Endothelial cell of umbilical vein (primary cell): ENCODE measurements around the gene FAM193B. TPM values are rescaled to one million over a fixed set of nuclear protein-coding genes. Genes with fewer than 3 reads are reported as not detected.

ENCODE experiments used
- BruUV-seq: library from RNA; stranded (reverse); fragments of 400-500 nt; replicated peaks from 2 replicates; lab custom pipeline; 2021; lab: Mats Ljungman, UMichigan
- CTCF ChIA-PET: fragments of 300-600, 350-600 bp; sonication (Branson Sonifier 250); formaldehyde crosslinking; loops from one replicate; lab custom pipeline; 2021; ENCODE audit warnings: antibody characterized with exemption, inconsistent platforms; lab: Charles Lee
- POLR2A ChIA-PET: fragments of 300-600, 350-600 bp; sonication (Branson Sonifier 250); formaldehyde crosslinking; loops from one replicate; lab custom pipeline; 2021; ENCODE audit warnings: antibody characterized with exemption, inconsistent platforms; lab: Charles Lee
- DNase-seq: peaks from one replicate; pipeline ENCODE4 v3.0.0-alpha.2; 2011; ENCODE audit warnings: low read depth, low spot score
- FAIRE-seq: peaks from 2 replicates; lab custom pipeline; 2011; peaks lifted over from hg19 to GRCh38; lab: Jason Lieb, UNC
- H2AFZ ChIP-seq: 2 replicates; pipeline ENCODE4 v1.6.0; 2012; ENCODE audit warnings: low read depth, low read length, control low read depth, inconsistent platforms
- H3K27ac ChIP-seq: 2 replicates; pipeline ENCODE4 v1.5.1; 2011; ENCODE audit warnings: low read depth, mild to moderate bottlenecking, control low read depth, low read length, moderate library complexity; ENCODE audit not compliant: insufficient read depth
- H3K27me3 ChIP-seq, 2 experiments: 2 replicates each; pipeline versions ENCODE4 v1.6.0 to v1.6.1; 2011; ENCODE audit warnings: low read length in 2 of 2, mixed read lengths in 1 of 2; ENCODE audit not compliant: control insufficient read depth in 2 of 2, insufficient read depth in 2 of 2
- H3K36me3 ChIP-seq, 2 experiments: 2 replicates in 1 of 2; 3 replicates in 1 of 2; pipeline ENCODE4 v1.5.1; 2011; ENCODE audit warnings: low read length in 2 of 2, mild to moderate bottlenecking in 1 of 2, moderate library complexity in 1 of 2; ENCODE audit not compliant: control insufficient read depth in 2 of 2, insufficient read depth in 2 of 2; ENCODE audit errors: extremely low read depth in 1 of 2
- H3K4me1 ChIP-seq: 3 replicates; pipeline ENCODE4 v1.5.1; 2011; ENCODE audit warnings: mild to moderate bottlenecking, low read length; ENCODE audit not compliant: control insufficient read depth, insufficient read depth; ENCODE audit errors: extremely low read depth
- H3K4me2 ChIP-seq: 2 replicates; pipeline ENCODE4 v1.6.1; 2011; ENCODE audit warnings: low read length, control low read depth, mixed read lengths; ENCODE audit not compliant: insufficient read depth
- H3K4me3 ChIP-seq, 3 experiments: fragments of 200-600 bp in 1 of 3; sonication (generic), shearing (Covaris generic) in 1 of 3; replicated peaks in 1 of 3; 2 replicates each; pipeline ENCODE4 v1.5.1; 2011 to 2016; ENCODE audit warnings: control low read depth in 3 of 3, low read length in 3 of 3, mild to moderate bottlenecking in 2 of 3, inconsistent platforms in 1 of 3, low read depth in 1 of 3, moderate library complexity in 1 of 3; ENCODE audit not compliant: insufficient read depth in 1 of 3
- H3K79me2 ChIP-seq: 2 replicates; pipeline ENCODE4 v1.6.0; 2012; ENCODE audit warnings: low read length, inconsistent platforms; ENCODE audit not compliant: control insufficient read depth, insufficient read depth
- H3K9ac ChIP-seq: replicated peaks from 2 replicates; pipeline ENCODE3; 2011; ENCODE audit warnings: low read length, control low read depth; ENCODE audit not compliant: insufficient read depth; ENCODE audit errors: extremely low read depth
- H3K9me1 ChIP-seq: replicated peaks from 3 replicates; pipeline ENCODE4 v1.6.0; 2011; ENCODE audit warnings: mild to moderate bottlenecking, low read length; ENCODE audit not compliant: control insufficient read depth, insufficient read depth; ENCODE audit errors: extremely low read depth
- H3K9me3 ChIP-seq: replicated peaks from 2 replicates; pipeline ENCODE4 v1.5.1; 2012; ENCODE audit warnings: low read length, inconsistent platforms; ENCODE audit not compliant: control insufficient read depth, insufficient read depth
- H4K20me1 ChIP-seq: replicated peaks from 2 replicates; pipeline ENCODE3; 2011; ENCODE audit warnings: mild to moderate bottlenecking, low read length; ENCODE audit not compliant: control insufficient read depth, insufficient read depth; ENCODE audit errors: extremely low read depth
- EZH2 ChIP-seq: IDR thresholded peaks from 2 replicates; pipeline ENCODE4 v1.6.1; 2012; ENCODE audit warnings: borderline replicate concordance, low read depth, mild to moderate bottlenecking, moderate library complexity, low read length, inconsistent platforms; ENCODE audit not compliant: severe bottlenecking
- FOS ChIP-seq: IDR thresholded peaks from 2 replicates; pipeline ENCODE4 v1.6.1; 2011; ENCODE audit warnings: mild to moderate bottlenecking, low read length, moderate library complexity, borderline replicate concordance; ENCODE audit not compliant: insufficient read depth
- GATA2 ChIP-seq: IDR thresholded peaks from 2 replicates; pipeline ENCODE4 v1.7.0; 2011; ENCODE audit warnings: low read depth, mild to moderate bottlenecking, moderate library complexity, mixed read lengths, low read length; ENCODE audit not compliant: insufficient read length, insufficient read depth
- JUN ChIP-seq: IDR thresholded peaks from 2 replicates; pipeline ENCODE4 v1.6.1; 2011; ENCODE audit warnings: borderline replicate concordance, low read depth; ENCODE audit not compliant: insufficient read length, insufficient read depth
- MYC ChIP-seq: IDR thresholded peaks from one replicate; pipeline ENCODE4 v1.6.1; 2011; ENCODE audit warnings: mild to moderate bottlenecking, low read depth, low read length
- POLR2A ChIP-seq: IDR thresholded peaks from 2 replicates; pipeline ENCODE4 v1.6.1; 2012; ENCODE audit warnings: low read depth, mild to moderate bottlenecking, control low read depth, low read length
- POLR2AphosphoS5 ChIP-seq: IDR thresholded peaks from 2 replicates; pipeline ENCODE4 v1.6.1; 2012; ENCODE audit warnings: low read depth, mild to moderate bottlenecking, control low read depth, low read length, moderate library complexity; ENCODE audit not compliant: insufficient read depth
- dilution Hi-C: fragments of 300-500 bp; cut with MboI; formaldehyde crosslinking; loops from one replicate; pipeline ENCODE4 v1.15.0; 2019; ENCODE audit warnings: low sequenced_read_pairs; ENCODE audit not compliant: extremely low pct_ligation_motif_present
- intact Hi-C: fragments of 100-400 bp; cut with micrococcal nuclease; formaldehyde crosslinking; loops from one replicate; pipeline ENCODE4 v1.10.0; 2022
- polyA plus RNA-seq, 4 experiments: library from polyadenylated mRNA; depleted of rRNA in 3 of 4; stranded (reverse) in 3 of 4; unstranded in 1 of 4; fragments of >200 nt; gene quantifications; 2 replicates each; pipeline versions ENCODE4 v1.2.1 to v1.2.3, GENCODE V29; 2011 to 2012; ENCODE audit warnings: missing spikeins in 1 of 4
- total RNA-seq: library from RNA; stranded (reverse); gene quantifications from 2 replicates; pipeline ENCODE4 v1.2.3, GENCODE V29; 2021
- TF ChIP-seq, protein P1 (sequence below), 2 donors: IDR thresholded peaks; 1 replicate in 1 of 2; 2 replicates in 1 of 2; pipeline ENCODE4 v1.5.1; 2011; ENCODE audit warnings: low read length in 2 of 2, mild to moderate bottlenecking in 2 of 2, moderate library complexity in 2 of 2, control low read depth in 1 of 2, inconsistent platforms in 1 of 2, low read depth in 1 of 2; ENCODE audit not compliant: insufficient read depth in 1 of 2; ENCODE audit errors: extremely low read depth in 1 of 2
- TF ChIP-seq, protein P2 (sequence below): IDR thresholded peaks from 2 replicates; pipeline ENCODE4 v1.6.1; 2011; ENCODE audit not compliant: insufficient read depth, insufficient read length

The FAM193B gene
- total and polyA plus RNA-seq, 2 donors (not counting 3 experiments of a cell fraction or from before 2014, with no cell fraction given), result 57.9 to 75.7 TPM

DNA sequence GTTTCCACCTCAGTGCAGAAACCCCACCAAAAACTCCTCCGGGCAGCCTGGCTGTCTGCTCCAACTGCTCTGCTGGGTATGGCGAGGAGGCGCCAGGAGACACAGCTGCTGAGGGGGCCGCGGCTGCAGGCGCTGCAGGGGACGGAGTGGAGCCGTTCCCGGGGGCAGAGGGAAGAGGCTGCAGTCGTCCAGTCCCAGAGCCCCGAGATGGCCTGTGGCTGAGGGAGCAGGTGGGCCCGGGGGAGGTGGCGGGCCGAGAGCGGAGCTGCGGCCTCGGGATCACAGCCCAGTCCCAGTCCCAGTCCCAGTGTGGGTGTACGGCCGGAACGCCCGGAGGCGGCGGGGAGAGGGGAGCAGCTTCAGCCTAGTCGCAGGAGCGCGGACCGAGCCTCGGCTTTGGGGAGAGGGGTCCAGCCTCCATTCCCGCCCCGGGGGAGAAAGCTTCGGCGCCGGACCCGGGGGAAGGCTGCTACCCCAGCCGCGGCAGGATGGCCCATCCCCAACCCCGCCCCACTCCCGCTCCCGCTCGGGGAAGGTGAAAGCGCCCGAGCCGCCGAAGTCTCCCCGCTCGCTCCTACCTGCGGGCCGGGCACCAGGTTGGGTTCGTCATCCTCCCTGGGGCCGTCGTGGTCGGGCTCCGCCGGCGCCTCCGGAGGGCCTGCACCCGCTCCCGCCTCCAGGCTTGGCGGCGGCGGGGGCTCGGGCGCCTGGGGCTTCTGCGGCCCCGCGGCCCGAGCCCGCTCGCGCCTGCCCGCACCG lies 513 bp downstream of the FAM193B start:
- dilution Hi-C loops, result no loop called here
- Histone ChIP-seq H4K20me1 (no peaks in the 10 kb centered on the region), H3K27me3 (peaks cover 0 to 4% of the 10 kb centered on the region in 2 experiments), H3K4me3 (peak overlapping the region; percentile 54 to 84 (median 60)), H3K4me2 (peak overlapping the region; percentile 54), H3K36me3 (peaks cover 0 to 3% of the 10 kb centered on the region in 2 experiments), H2AFZ (peak overlapping the region; percentile 50), H3K27ac (no peak overlapping the region), H3K9me1 (no peaks in the 10 kb centered on the region), H3K9ac (peak overlapping the region; percentile 51), H3K79me2 (peaks cover 39% of the 10 kb centered on the region), H3K4me1 (peaks cover 8% of the 10 kb centered on the region), H3K9me3 (no peaks in the 10 kb centered on the region)
- POLR2A ChIA-PET, result interaction anchor here (0.7 kb wide), 1 partner anchor 56 kb away, joined by 3 read pairs; the partner anchor contains the start of gene PDLIM7
- TF ChIP-seq, protein P1, sequence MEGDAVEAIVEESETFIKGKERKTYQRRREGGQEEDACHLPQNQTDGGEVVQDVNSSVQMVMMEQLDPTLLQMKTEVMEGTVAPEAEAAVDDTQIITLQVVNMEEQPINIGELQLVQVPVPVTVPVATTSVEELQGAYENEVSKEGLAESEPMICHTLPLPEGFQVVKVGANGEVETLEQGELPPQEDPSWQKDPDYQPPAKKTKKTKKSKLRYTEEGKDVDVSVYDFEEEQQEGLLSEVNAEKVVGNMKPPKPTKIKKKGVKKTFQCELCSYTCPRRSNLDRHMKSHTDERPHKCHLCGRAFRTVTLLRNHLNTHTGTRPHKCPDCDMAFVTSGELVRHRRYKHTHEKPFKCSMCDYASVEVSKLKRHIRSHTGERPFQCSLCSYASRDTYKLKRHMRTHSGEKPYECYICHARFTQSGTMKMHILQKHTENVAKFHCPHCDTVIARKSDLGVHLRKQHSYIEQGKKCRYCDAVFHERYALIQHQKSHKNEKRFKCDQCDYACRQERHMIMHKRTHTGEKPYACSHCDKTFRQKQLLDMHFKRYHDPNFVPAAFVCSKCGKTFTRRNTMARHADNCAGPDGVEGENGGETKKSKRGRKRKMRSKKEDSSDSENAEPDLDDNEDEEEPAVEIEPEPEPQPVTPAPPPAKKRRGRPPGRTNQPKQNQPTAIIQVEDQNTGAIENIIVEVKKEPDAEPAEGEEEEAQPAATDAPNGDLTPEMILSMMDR (IDR thresholded peaks at IDR 0.05; ENCODE audit: extremely low read depth in 1 of 2, insufficient read depth in 1 of 2, low read depth in 1 of 2, low read length in 2 of 2), result no peak
- TF ChIP-seq EZH2, result no peak
- TF ChIP-seq FOS, result no peak
- TF ChIP-seq POLR2A, result no peak
- TF ChIP-seq MYC, result no peak
- TF ChIP-seq POLR2AphosphoS5, result no peak
- TF ChIP-seq GATA2, result no peak
- TF ChIP-seq, protein P2, sequence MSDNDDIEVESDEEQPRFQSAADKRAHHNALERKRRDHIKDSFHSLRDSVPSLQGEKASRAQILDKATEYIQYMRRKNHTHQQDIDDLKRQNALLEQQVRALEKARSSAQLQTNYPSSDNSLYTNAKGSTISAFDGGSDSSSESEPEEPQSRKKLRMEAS, result no peak
- no peak for TF ChIP-seq JUN
- FAIRE-seq (no peak), DNase-seq (peak; percentile 37)
- CTCF ChIA-PET, result interaction anchor here (0.8 kb wide), 3 partner anchors 8 to 34 kb away, joined by 3 read pairs; no protein-coding TSS in a partner anchor
- BruUV-seq, result no TSS peak
- intact Hi-C loops, result loop anchor here (1.0 to 5.0 kb wide), 2 partner anchors 37 to 38 kb away; partner anchors contain the start of gene TMED9
